CD4-positive, CD25-positive, alpha-beta regulatory T cell (primary cell): ENCODE measurements around the gene HOXC9. TPM values are rescaled to one million over a fixed set of nuclear protein-coding genes. Genes with fewer than 3 reads are reported as not detected.

ENCODE experiments used
- ATAC-seq, 2 donors: fragments of 150-1000 bp; cut with Tn5 transposase; one replicate each; pipeline ENCODE4 v1.10.0; 2021; ENCODE audit warnings: low read depth in 2 of 2, moderate number of reproducible peaks in 2 of 2, moderate library complexity in 1 of 2
- DNase-seq, 3 donors: peaks; one replicate each; pipeline versions ENCODE4 v3.0.0 to v3.0.0-alpha.2; 2012 to 2022; ENCODE audit warnings: mixed read lengths in 1 of 3
- H3K27ac ChIP-seq: one replicate; pipeline ENCODE4 v1.7.0; 2013; ENCODE audit warnings: mild to moderate bottlenecking, low read length; ENCODE audit not compliant: insufficient read depth, poor library complexity, severe bottlenecking
- H3K27me3 ChIP-seq: one replicate; pipeline ENCODE4 v1.7.0; 2013; ENCODE audit warnings: low read length; ENCODE audit not compliant: control insufficient read depth, insufficient read depth
- H3K36me3 ChIP-seq: one replicate; pipeline ENCODE4 v1.7.0; 2013; ENCODE audit warnings: mild to moderate bottlenecking, low read length, moderate library complexity; ENCODE audit not compliant: control insufficient read depth, insufficient read depth
- H3K4me1 ChIP-seq: 2 replicates; pipeline ENCODE4 v1.7.0; 2013; ENCODE audit warnings: mild to moderate bottlenecking, low read length; ENCODE audit not compliant: insufficient read depth, control insufficient read depth, poor library complexity, severe bottlenecking
- H3K4me3 ChIP-seq: one replicate; pipeline ENCODE4 v1.7.0; 2013; ENCODE audit warnings: low read depth, mild to moderate bottlenecking, low read length, moderate library complexity
- H3K9me3 ChIP-seq, 2 experiments: 1 replicate in 1 of 2; 2 replicates in 1 of 2; pipeline ENCODE4 v1.7.0; 2013; ENCODE audit warnings: low read length in 2 of 2, mild to moderate bottlenecking in 1 of 2, moderate library complexity in 1 of 2; ENCODE audit not compliant: control insufficient read depth in 2 of 2
- H3K27ac Mint-ChIP-seq, 3 donors: one replicate each; pipeline ENCODE4 v1.8.0; 2020 to 2022; ENCODE audit warnings: mild to moderate bottlenecking in 3 of 3, mixed read lengths in 3 of 3, moderate library complexity in 2 of 3
- H3K27me3 Mint-ChIP-seq: one replicate; pipeline ENCODE4 v1.8.0; 2022; ENCODE audit warnings: mild to moderate bottlenecking, mixed read lengths
- H3K36me3 Mint-ChIP-seq: one replicate; pipeline ENCODE4 v1.8.0; 2020; ENCODE audit warnings: mixed read lengths
- H3K4me1 Mint-ChIP-seq, 4 donors: one replicate each; pipeline ENCODE4 v1.8.0; 2020 to 2022; ENCODE audit warnings: mixed read lengths in 4 of 4, mild to moderate bottlenecking in 1 of 4
- H3K4me3 Mint-ChIP-seq, 4 donors: one replicate each; pipeline ENCODE4 v1.8.0; 2020 to 2022; ENCODE audit warnings: mild to moderate bottlenecking in 4 of 4, mixed read lengths in 4 of 4, moderate library complexity in 3 of 4
- H3K9me3 Mint-ChIP-seq, 7 donors: one replicate each; pipeline ENCODE4 v1.8.0; 2020 to 2022; ENCODE audit warnings: mixed read lengths in 7 of 7, mild to moderate bottlenecking in 3 of 7, moderate library complexity in 2 of 7
- polyA plus RNA-seq, 4 donors: library from polyadenylated mRNA; unstranded; fragments of 300-500 nt; fragmentation: Illumina TruSeq; gene quantifications; one replicate each; pipeline ENCODE4 v1.2.3, GENCODE V29; 2021
- total RNA-seq: library from RNA; stranded (reverse); gene quantifications from one replicate; pipeline ENCODE4 v1.2.3, GENCODE V29; 2022

Gene HOXC9
- total and polyA plus RNA-seq, 5 donors from 2014 or later: not detected

GRCh38 chr12:53970451-53970850, 29.5 kb upstream of the HOXC9 start:
- ATAC-seq (no peak), DNase-seq (no peak)

DNA sequence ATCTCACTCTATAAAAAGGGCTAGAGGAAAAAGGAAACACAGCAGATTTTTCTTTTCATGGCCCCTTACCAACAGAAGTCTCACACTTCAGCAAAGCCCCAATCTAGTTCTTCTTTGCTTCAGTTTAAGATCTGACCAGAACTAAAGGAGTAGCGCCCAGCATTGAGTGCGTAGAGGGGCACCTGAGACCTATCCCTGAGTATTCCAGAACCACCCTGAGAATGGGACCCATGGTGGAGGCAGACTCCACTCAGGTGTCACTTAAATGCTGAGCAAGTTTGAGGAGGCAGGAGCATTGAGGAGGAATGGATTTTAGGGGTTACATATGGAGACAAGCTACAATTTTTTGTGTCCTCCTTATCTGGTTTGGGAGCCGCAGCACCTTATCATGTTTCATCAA, 28.8 kb upstream of the HOXC9 start:
- no peak for ATAC-seq
- peaks cover 2 to 17% of the 10 kb centered on the region in 2 experiments for H3K9me3 ChIP-seq
- Mint-ChIP-seq H3K4me3 (no peak overlapping the region), H3K36me3 (no peaks in the 10 kb centered on the region), H3K27ac (no peak overlapping the region), H3K9me3 (peaks cover 0 to 15% (median 1%) of the 10 kb centered on the region in 7 donors), H3K27me3 (peaks cover 99% of the 10 kb centered on the region), H3K4me1 (peaks cover 0 to 38% (median 15%) of the 10 kb centered on the region in 4 donors)
- no peak overlapping the region for H3K27ac ChIP-seq
- H3K36me3 ChIP-seq: no peaks in the 10 kb centered on the region
- peaks cover 33% of the 10 kb centered on the region for H3K4me1 ChIP-seq
- peaks cover 69% of the 10 kb centered on the region for H3K27me3 ChIP-seq
- H3K4me3 ChIP-seq: no peak overlapping the region
- DNase-seq: no peak

More at GRCh38 chr12:53970451-53970850, 29.5 kb upstream of the HOXC9 start:
- Histone ChIP-seq H3K4me3 (no peak overlapping the region), H3K4me1 (peaks cover 37% of the 10 kb centered on the region), H3K36me3 (no peaks in the 10 kb centered on the region), H3K9me3 (peaks cover 2 to 10% of the 10 kb centered on the region in 2 experiments), H3K27ac (no peak overlapping the region), H3K27me3 (peaks cover 66% of the 10 kb centered on the region)
- Mint-ChIP-seq H3K27me3 (peaks cover 99% of the 10 kb centered on the region), H3K9me3 (peaks cover 0 to 13% (median 1%) of the 10 kb centered on the region in 7 donors), H3K4me3 (no peak overlapping the region), H3K27ac (no peak overlapping the region), H3K4me1 (peaks cover 0 to 41% (median 18%) of the 10 kb centered on the region in 4 donors), H3K36me3 (no peaks in the 10 kb centered on the region)

DNA sequence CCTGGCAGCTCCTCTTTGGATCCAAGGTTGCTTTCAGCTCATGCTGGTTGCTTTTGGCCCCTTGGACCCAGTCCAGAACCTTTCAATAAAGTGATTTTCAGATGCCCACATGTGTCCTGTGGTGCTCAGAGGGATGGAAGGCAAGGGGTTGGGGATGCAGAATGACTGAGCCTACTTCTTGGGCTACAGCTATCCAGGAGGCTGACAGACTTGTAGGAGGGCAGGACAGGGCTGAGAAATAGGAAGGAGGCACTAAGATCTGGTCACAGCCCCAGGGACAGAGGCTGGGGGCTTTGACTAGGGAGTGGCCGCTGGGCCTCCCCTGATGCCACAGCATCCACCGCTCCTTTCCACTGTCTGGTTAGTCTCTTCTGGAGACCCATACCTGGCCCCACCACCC, 28.3 kb upstream of the HOXC9 start:
- Mint-ChIP-seq H3K27me3 (peaks cover 99% of the 10 kb centered on the region), H3K36me3 (no peaks in the 10 kb centered on the region), H3K4me1 (peaks cover 0 to 35% (median 11%) of the 10 kb centered on the region in 4 donors), H3K27ac (no peak overlapping the region), H3K4me3 (peak overlapping the region in 1 of 4 donors; percentile 41), H3K9me3 (peaks cover 0 to 16% (median 1%) of the 10 kb centered on the region in 7 donors)
- Histone ChIP-seq H3K27ac (no peak overlapping the region), H3K4me1 (peaks cover 27% of the 10 kb centered on the region), H3K36me3 (no peaks in the 10 kb centered on the region), H3K4me3 (no peak overlapping the region), H3K27me3 (peaks cover 70% of the 10 kb centered on the region), H3K9me3 (peaks cover 2 to 20% of the 10 kb centered on the region in 2 experiments)
- ATAC-seq (no peak), DNase-seq (no peak)

- peak overlapping the region in 3 of 4 donors; percentile 26 to 41 (median 32) for H3K4me3 Mint-ChIP-seq
- Histone ChIP-seq H3K36me3 (no peaks in the 10 kb centered on the region), H3K27ac (no peak overlapping the region), H3K27me3 (peaks cover 69% of the 10 kb centered on the region), H3K4me3 (no peak overlapping the region), H3K4me1 (peaks cover 26% of the 10 kb centered on the region), H3K9me3 (peaks cover 2 to 20% of the 10 kb centered on the region in 2 experiments)
- H3K9me3 Mint-ChIP-seq: peaks cover 0 to 19% (median 1%) of the 10 kb centered on the region in 7 donors
- DNase-seq: no peak
- no peak overlapping the region for H3K27ac Mint-ChIP-seq
- ATAC-seq: no peak
- peaks cover 99% of the 10 kb centered on the region for H3K27me3 Mint-ChIP-seq
- H3K36me3 Mint-ChIP-seq: no peaks in the 10 kb centered on the region
- peaks cover 0 to 30% (median 14%) of the 10 kb centered on the region in 4 donors for H3K4me1 Mint-ChIP-seq
These were observed 27.7 kb upstream of the HOXC9 start for GRCh38 chr12:53972152-53972702.

DNA sequence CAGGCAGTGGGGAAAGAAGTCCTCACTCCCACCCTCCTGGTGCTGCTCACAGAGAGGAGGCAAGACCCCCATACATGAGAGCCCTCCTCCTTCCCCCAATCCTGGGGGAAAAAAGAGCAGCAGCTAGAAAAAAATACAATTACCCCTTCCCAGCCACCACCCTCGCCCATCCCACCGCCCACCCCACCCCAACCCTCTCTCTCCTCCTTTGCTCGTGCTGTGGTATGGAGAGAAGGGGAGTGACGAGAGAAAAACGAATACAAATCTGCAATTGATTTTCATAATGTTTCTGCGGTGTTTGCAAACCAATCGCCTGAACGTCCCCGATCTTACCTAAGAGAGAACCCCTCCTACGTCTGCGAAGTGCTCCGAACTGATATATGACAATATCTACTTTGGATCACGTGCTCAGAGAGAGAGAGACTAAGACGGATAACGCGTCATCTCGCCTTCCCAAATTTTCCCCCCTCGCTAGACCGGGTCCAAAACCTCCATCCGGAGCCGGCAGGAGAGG, 27.2 kb upstream of the HOXC9 start, which contains the start of gene HOXC11:
Gene HOXC11 (plus strand): TSS at position 405 of the 514 bp plus-strand sequence. CDS start 116 bp downstream, outside the sequence.
- H3K27me3 Mint-ChIP-seq: peaks cover 99% of the 10 kb centered on the region
- peak within 1 kb of the TSS in 2 of 3 donors; percentile 66 to 92 for H3K27ac Mint-ChIP-seq
- no peaks in the 10 kb centered on the region for H3K36me3 Mint-ChIP-seq
- Histone ChIP-seq H3K27me3 (peaks cover 69% of the 10 kb centered on the region), H3K36me3 (no peaks in the 10 kb centered on the region), H3K4me1 (peaks cover 26% of the 10 kb centered on the region), H3K9me3 (peaks cover 2 to 20% of the 10 kb centered on the region in 2 experiments), H3K4me3 (no peak within 1 kb of the TSS), H3K27ac (no peak within 1 kb of the TSS)
- ATAC-seq (no peak), DNase-seq (no peak)
- H3K9me3 Mint-ChIP-seq: peaks cover 0 to 18% (median 1%) of the 10 kb centered on the region in 7 donors
- H3K4me3 Mint-ChIP-seq: peak within 1 kb of the TSS; percentile 41 to 87 (median 66)
- H3K4me1 Mint-ChIP-seq: peaks cover 0 to 28% (median 15%) of the 10 kb centered on the region in 4 donors

DNA sequence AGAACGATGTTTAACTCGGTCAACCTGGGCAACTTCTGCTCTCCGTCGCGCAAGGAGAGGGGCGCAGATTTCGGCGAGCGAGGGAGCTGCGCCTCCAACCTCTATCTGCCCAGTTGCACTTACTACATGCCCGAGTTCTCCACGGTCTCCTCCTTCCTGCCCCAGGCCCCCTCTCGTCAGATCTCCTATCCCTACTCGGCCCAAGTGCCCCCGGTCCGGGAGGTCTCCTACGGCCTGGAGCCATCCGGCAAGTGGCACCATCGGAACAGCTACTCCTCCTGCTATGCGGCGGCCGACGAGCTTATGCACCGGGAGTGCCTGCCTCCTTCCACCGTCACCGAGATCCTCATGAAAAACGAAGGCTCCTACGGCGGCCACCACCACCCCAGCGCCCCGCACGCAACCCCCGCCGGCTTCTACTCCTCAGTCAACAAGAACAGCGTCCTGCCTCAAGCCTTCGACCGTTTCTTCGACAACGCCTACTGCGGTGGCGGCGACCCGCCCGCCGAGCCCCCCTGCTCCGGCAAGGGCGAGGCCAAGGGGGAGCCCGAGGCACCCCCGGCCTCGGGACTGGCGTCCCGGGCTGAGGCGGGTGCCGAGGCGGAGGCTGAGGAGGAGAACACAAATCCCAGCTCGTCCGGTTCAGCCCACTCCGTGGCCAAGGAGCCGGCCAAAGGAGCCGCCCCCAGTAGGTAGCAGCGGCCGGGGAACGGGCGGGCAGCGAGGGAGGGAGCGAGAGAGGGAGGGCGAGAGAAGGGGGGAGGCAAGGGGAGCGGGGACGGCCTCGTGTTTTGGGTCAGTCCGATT, 26.5 kb upstream of the HOXC9 start:
- H3K27ac Mint-ChIP-seq: peak overlapping the region in 2 of 3 donors; percentile 66 to 92
- H3K9me3 ChIP-seq: peaks cover 2 to 20% of the 10 kb centered on the region in 2 experiments
- H3K36me3 Mint-ChIP-seq: no peaks in the 10 kb centered on the region
- H3K27me3 ChIP-seq: peaks cover 70% of the 10 kb centered on the region
- no peaks in the 10 kb centered on the region for H3K36me3 ChIP-seq
- H3K27ac ChIP-seq: no peak overlapping the region
- ATAC-seq (no peak), DNase-seq (no peak)
- no peak overlapping the region for H3K4me3 ChIP-seq
- H3K4me1 Mint-ChIP-seq: peaks cover 0 to 28% (median 16%) of the 10 kb centered on the region in 4 donors
- H3K4me3 Mint-ChIP-seq: peak overlapping the region; percentile 36 to 87 (median 48)
- peaks cover 0 to 18% (median 1%) of the 10 kb centered on the region in 7 donors for H3K9me3 Mint-ChIP-seq
- peaks cover 97% of the 10 kb centered on the region for H3K27me3 Mint-ChIP-seq
- peaks cover 29% of the 10 kb centered on the region for H3K4me1 ChIP-seq

GRCh38 chr12:53974084-53975063, 25.6 kb upstream of the HOXC9 start, which contains the start of gene HOTAIR:
Gene HOTAIR, minus strand, starts transcription at chr12:53974954.
- Histone ChIP-seq H3K27me3 (peaks cover 66% of the 10 kb centered on the region), H3K36me3 (no peaks in the 10 kb centered on the region), H3K4me3 (no peak within 1 kb of the TSS), H3K9me3 (peaks cover 2 to 20% of the 10 kb centered on the region in 2 experiments), H3K4me1 (peaks cover 29% of the 10 kb centered on the region), H3K27ac (no peak within 1 kb of the TSS)
- ATAC-seq: no peak
- Mint-ChIP-seq H3K9me3 (peaks cover 0 to 18% (median 1%) of the 10 kb centered on the region in 7 donors), H3K36me3 (no peaks in the 10 kb centered on the region), H3K4me1 (peaks cover 0 to 31% (median 16%) of the 10 kb centered on the region in 4 donors), H3K4me3 (peak within 1 kb of the TSS; percentile 36 to 81 (median 78)), H3K27me3 (peaks cover 97% of the 10 kb centered on the region), H3K27ac (peak within 1 kb of the TSS in 1 of 3 donors; percentile 26)
- peak in 1 of 3 donors; percentile 45 for DNase-seq
